A549 (cell line): ENCODE measurements around the gene ATP13A3.

Experiments used
- ATOH8 ChIP-seq: fragments of 250-450 bp; sonication (Bioruptor Pico); IDR thresholded peaks from 2 replicates; pipeline ENCODE4 v1.5.0; 2020; ENCODE audit warnings: low read depth, mild to moderate bottlenecking, moderate library complexity
- CEBPB ChIP-seq, 2 experiments: fragments of >200 bp in 1 of 2; sonication (Bioruptor Twin) in 1 of 2; formaldehyde crosslinking in 1 of 2; IDR thresholded peaks; 2 replicates each; pipeline ENCODE4 v1.6.1; 2012 to 2016
- CHD2 ChIP-seq: fragments of 150-350 bp; IDR thresholded peaks from 2 replicates; pipeline ENCODE4 v1.6.1; 2014; ENCODE audit warnings: low read length; ENCODE audit not compliant: partially characterized antibody
- CTCF ChIP-seq: fragments of >200 bp; sonication (Bioruptor Twin); formaldehyde crosslinking; IDR thresholded peaks from 3 replicates; pipeline ENCODE4 v1.5.1; 2016
- GATA3 ChIP-seq: IDR thresholded peaks from 2 replicates; pipeline ENCODE4 v1.6.1; 2012; ENCODE audit warnings: borderline replicate concordance
- HMGXB4 ChIP-seq: fragments of 250-450 bp; sonication (Bioruptor Pico); IDR thresholded peaks from 2 replicates; pipeline ENCODE4 v1.5.0; 2021; ENCODE audit warnings: mild to moderate bottlenecking, moderate library complexity, borderline replicate concordance
- KDM1A ChIP-seq: fragments of 200-600 bp; sonication (generic); IDR thresholded peaks from 2 replicates; pipeline ENCODE4 v1.6.1; 2016; ENCODE audit warnings: low read depth, mild to moderate bottlenecking
- MAFK ChIP-seq: fragments of 450-650 bp; IDR thresholded peaks from 2 replicates; pipeline ENCODE4 v1.6.1; 2014; ENCODE audit not compliant: partially characterized antibody
- PBX3 ChIP-seq: IDR thresholded peaks from 2 replicates; pipeline ENCODE4 v1.6.1; 2012
- POLR2A ChIP-seq: IDR thresholded peaks from 2 replicates; pipeline ENCODE4 v1.6.1; 2012; ENCODE audit warnings: mild to moderate bottlenecking, low read length
- POLR2AphosphoS2 ChIP-seq: conservative IDR thresholded peaks from 2 replicates; pipeline ENCODE4 v1.6.1; 2012; ENCODE audit warnings: low read length, improper control_type of control experiment, inconsistent platforms
- REST ChIP-seq: fragments of 200-600 bp; sonication (generic); IDR thresholded peaks from 2 replicates; pipeline ENCODE4 v1.6.1; 2016; ENCODE audit warnings: antibody characterized with exemption, mild to moderate bottlenecking, moderate library complexity
- ZC3H11A ChIP-seq: fragments of 450-650 bp; IDR thresholded peaks from 2 replicates; pipeline ENCODE4 v1.6.1; 2014; ENCODE audit warnings: antibody characterized with exemption, mild to moderate bottlenecking

- TF ChIP-seq CTCF (no peak), HMGXB4 (no peak), POLR2A (no peak), GATA3 (no peak), CHD2 (no peak), REST (no peak), ATOH8 (no peak), KDM1A (no peak), POLR2AphosphoS2 (no peak), CEBPB (IDR thresholded peaks at IDR 0.05) (no peak), PBX3 (no peak), MAFK (no peak), ZC3H11A (no peak)
Observed at GRCh38 chr3:194522579-194523046, 35.8 kb upstream of the ATP13A3 start.
